ENCODE data around the gene PIP4K2A. TPM values are rescaled to one million over a fixed set of nuclear protein-coding genes. Genes with fewer than 3 reads are reported as not detected.

The PIP4K2A gene
- total RNA-seq, 3 donors from 2014 or later = 15.1 to 36.6 (median 33.1) TPM

GRCh38 chr10:22610610-22611009 lies 103.8 kb downstream of the PIP4K2A start:
- TF ChIP-seq CTCF (IDR thresholded peaks at IDR 0.05) = no peak
- no peak for TF ChIP-seq POLR2A (IDR thresholded peaks at IDR 0.05)
- no peak for TF ChIP-seq POLR2AphosphoS5 (IDR thresholded peaks at IDR 0.05)
- no peak for DNase-seq (ENCODE audit: low spot score in 2 of 2)
- H3K4me3 ChIP-seq = no peak overlapping the region
- H3K27ac ChIP-seq = no peak overlapping the region
- no peaks in the 10 kb centered on the region for H3K27me3 ChIP-seq
- H3K9me3 ChIP-seq = no peaks in the 10 kb centered on the region
- H3K36me3 ChIP-seq = no peaks in the 10 kb centered on the region
- peaks cover 0 to 1% of the 10 kb centered on the region in 2 donors for H3K4me1 ChIP-seq
- intact Hi-C loops (cut with DNase I; ENCODE audit: low total_unique reads) = no loop called here

- intact Hi-C loops (cut with DNase I; ENCODE audit: low total_unique reads) = no loop called here
- Histone ChIP-seq H3K27me3 (no peaks in the 10 kb centered on the region), H3K4me3 (no peak overlapping the region), H3K36me3 (no peaks in the 10 kb centered on the region), H3K4me1 (no peaks in the 10 kb centered on the region), H3K27ac (no peak overlapping the region), H3K9me3 (no peaks in the 10 kb centered on the region)
- DNase-seq (ENCODE audit: low spot score in 2 of 2) = no peak
- TF ChIP-seq POLR2AphosphoS5 (IDR thresholded peaks at IDR 0.05) (no peak), CTCF (IDR thresholded peaks at IDR 0.05) (no peak), POLR2A (IDR thresholded peaks at IDR 0.05) (no peak)
These were observed 104.5 kb downstream of the PIP4K2A start for GRCh38 chr10:22609719-22610465.

- no peak for DNase-seq (ENCODE audit: low spot score in 2 of 2)
- no peak for TF ChIP-seq CTCF (IDR thresholded peaks at IDR 0.05)
- TF ChIP-seq POLR2AphosphoS5 (IDR thresholded peaks at IDR 0.05) = no peak
- no peak for TF ChIP-seq POLR2A (IDR thresholded peaks at IDR 0.05)
- no peaks in the 10 kb centered on the region for H3K4me1 ChIP-seq
These were observed 105.1 kb downstream of the PIP4K2A start for GRCh38 chr10:22609251-22609650.

GRCh38 chr10:22607261-22607660 lies 107.1 kb downstream of the PIP4K2A start:
- DNase-seq (ENCODE audit: low spot score in 2 of 2) = no peak
- Histone ChIP-seq H3K27me3 (no peaks in the 10 kb centered on the region), H3K36me3 (no peaks in the 10 kb centered on the region), H3K9me3 (no peaks in the 10 kb centered on the region), H3K4me3 (no peak overlapping the region), H3K4me1 (no peaks in the 10 kb centered on the region), H3K27ac (no peak overlapping the region)
- intact Hi-C loops (cut with DNase I; ENCODE audit: low total_unique reads) = no loop called here
- TF ChIP-seq CTCF (IDR thresholded peaks at IDR 0.05) (no peak), POLR2AphosphoS5 (IDR thresholded peaks at IDR 0.05) (no peak), POLR2A (IDR thresholded peaks at IDR 0.05) (no peak)

More at GRCh38 chr10:22609251-22609650, 105.1 kb downstream of the PIP4K2A start:
- intact Hi-C loops (cut with DNase I; ENCODE audit: low total_unique reads) = no loop called here
- Histone ChIP-seq H3K36me3 (no peaks in the 10 kb centered on the region), H3K4me3 (no peak overlapping the region), H3K27ac (no peak overlapping the region), H3K27me3 (no peaks in the 10 kb centered on the region), H3K9me3 (no peaks in the 10 kb centered on the region)

- H3K4me3 ChIP-seq = no peak overlapping the region
- H3K36me3 ChIP-seq = no peaks in the 10 kb centered on the region
- H3K27me3 ChIP-seq = no peaks in the 10 kb centered on the region
- H3K9me3 ChIP-seq = no peaks in the 10 kb centered on the region
- H3K4me1 ChIP-seq = no peaks in the 10 kb centered on the region
- no peak for TF ChIP-seq POLR2A (IDR thresholded peaks at IDR 0.05)
- TF ChIP-seq POLR2AphosphoS5 (IDR thresholded peaks at IDR 0.05) = no peak
- TF ChIP-seq CTCF (IDR thresholded peaks at IDR 0.05) = no peak
- intact Hi-C loops (cut with DNase I; ENCODE audit: low total_unique reads) = no loop called here
- H3K27ac ChIP-seq = no peak overlapping the region
- DNase-seq (ENCODE audit: low spot score in 2 of 2) = no peak
These were observed 108.2 kb downstream of the PIP4K2A start for GRCh38 chr10:22606164-22606614.

Measured in breast epithelium (tissue), 4 donors.